HepG2 (cell line): Measurements from ENCODE around the gene NFKB1. TPM values are rescaled to one million over a fixed set of nuclear protein-coding genes. Genes with fewer than 3 reads are reported as not detected.

ENCODE experiments used
- GFI1 ChIP-seq: sonication (generic); formaldehyde crosslinking; IDR thresholded peaks from 2 replicates; pipeline ENCODE4 v1.5.0; 2020; ENCODE audit warnings: missing genetic modification reagents, mild to moderate bottlenecking, borderline replicate concordance
- ISX ChIP-seq: sonication (generic); formaldehyde crosslinking; conservative IDR thresholded peaks from 2 replicates; pipeline ENCODE4 v1.5.0; 2020; ENCODE audit warnings: missing genetic modification reagents
- KMT2A ChIP-seq: sonication (generic); formaldehyde crosslinking; IDR thresholded peaks from 2 replicates; pipeline ENCODE4 v1.4.0; 2020; ENCODE audit warnings: missing genetic modification reagents
- MED13 ChIP-seq: sonication (generic); formaldehyde crosslinking; IDR thresholded peaks from 2 replicates; pipeline ENCODE4 v1.5.0; 2020; ENCODE audit warnings: missing genetic modification reagents
- RFX3 ChIP-seq: IDR thresholded peaks from 2 replicates; pipeline ENCODE4 v1.6.1; 2016; ENCODE audit warnings: missing biosample characterization, missing genetic modification reagents
- SATB2 ChIP-seq: sonication (generic); formaldehyde crosslinking; IDR thresholded peaks from 2 replicates; pipeline ENCODE4 v1.5.0; 2020; ENCODE audit warnings: missing genetic modification reagents
- SMARCE1 ChIP-seq: fragments of 450-650 bp; IDR thresholded peaks from 2 replicates; pipeline ENCODE4 v1.6.1; 2017; ENCODE audit warnings: borderline replicate concordance
- SRSF1 ChIP-seq: fragments of 200-400 bp; formaldehyde crosslinking; optimal IDR thresholded peaks from 2 replicates; pipeline ENCODE3; 2017; ENCODE audit warnings: mild to moderate bottlenecking, low read depth, low read length, moderate library complexity
- U2AF1 ChIP-seq: fragments of 200-400 bp; formaldehyde crosslinking; optimal IDR thresholded peaks from 2 replicates; pipeline ENCODE3; 2017; ENCODE audit warnings: mild to moderate bottlenecking, low read depth, low read length
- ZC3H4 ChIP-seq: sonication (generic); formaldehyde crosslinking; IDR thresholded peaks from 2 replicates; pipeline ENCODE4 v1.4.0; 2020; ENCODE audit warnings: missing genetic modification reagents, borderline replicate concordance
- ZNF329 ChIP-seq: sonication (generic); formaldehyde crosslinking; IDR thresholded peaks from 2 replicates; pipeline ENCODE4 v1.9.0; 2021; ENCODE audit warnings: low read depth, mild to moderate bottlenecking, missing genetic modification reagents
- ZNF547 ChIP-seq: sonication (generic); formaldehyde crosslinking; IDR thresholded peaks from 2 replicates; pipeline ENCODE4 v1.5.1; 2020; ENCODE audit warnings: mild to moderate bottlenecking, missing genetic modification reagents
- ZNF891 ChIP-seq: sonication (generic); formaldehyde crosslinking; IDR thresholded peaks from 2 replicates; pipeline ENCODE4 v1.5.0; 2020; ENCODE audit warnings: mild to moderate bottlenecking, missing genetic modification reagents
- polyA plus RNA-seq, 8 experiments: library from polyadenylated mRNA; depleted of rRNA in 3 of 8; stranded (reverse) in 7 of 8; unstranded in 1 of 8; fragments of >200 nt; fragmentation: Illumina TruSeq in 4 of 8; extraction: Trizol in 4 of 8; gene quantifications; 2 replicates each; pipeline versions ENCODE4 v1.2.1 to v1.2.3, GENCODE V29; 2011 to 2016; ENCODE audit warnings: low read depth in 4 of 8, missing spikeins in 1 of 8, mixed read lengths in 1 of 8; ENCODE audit not compliant: insufficient read depth in 1 of 8
- total RNA-seq, 5 experiments: library from RNA; depleted of rRNA; stranded (reverse); fragments of >200 nt; fragmentation: Illumina TruSeq; extraction: Trizol; gene quantifications; 2 replicates each; pipeline ENCODE4 v1.2.3, GENCODE V29; 2016; ENCODE audit warnings: low read depth in 1 of 5
- TF ChIP-seq, protein P1 (sequence below): sonication (generic); formaldehyde crosslinking; IDR thresholded peaks from 2 replicates; pipeline ENCODE4 v1.4.0; 2020; ENCODE audit warnings: missing genetic modification reagents
- TF ChIP-seq, protein P2 (sequence below): sonication (generic); formaldehyde crosslinking; IDR thresholded peaks from one replicate; pipeline ENCODE4 v1.5.1; 2020; ENCODE audit warnings: mild to moderate bottlenecking, missing genetic modification reagents; ENCODE audit errors: not compliant biosample characterization

NFKB1 gene
- total and polyA plus RNA-seq, 2 of the 13 experiments (the other 11 are each of a cell fraction or from before 2014, with no cell fraction given): 15.4 to 31.6 TPM

DNA sequence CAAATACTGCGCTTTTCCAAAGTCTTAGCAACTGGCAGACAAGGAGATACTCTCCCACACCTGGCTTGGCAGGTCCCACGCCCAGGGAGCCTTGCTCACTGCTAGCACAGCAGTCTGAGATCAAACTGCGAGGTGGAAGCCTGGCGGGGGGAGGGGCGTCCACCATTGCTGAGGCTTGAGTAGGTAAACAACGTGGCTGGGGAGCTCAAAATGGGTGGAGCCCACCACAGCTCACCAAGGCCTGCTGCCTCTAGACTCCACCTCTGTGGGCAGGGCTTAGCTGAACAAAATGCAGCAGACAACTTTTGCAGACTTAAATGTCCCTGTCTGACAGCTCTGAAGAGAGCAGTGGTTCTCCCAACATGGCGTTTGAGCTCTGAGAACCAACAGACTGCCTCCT lies 23.0 kb upstream of the NFKB1 start (continued):
- TF ChIP-seq ISX (CRISPR knock-in tag) (no peak), SATB2 (CRISPR knock-in tag) (peak; percentile 40; the same call in 1 of the 2 replicates), ZNF891 (CRISPR knock-in tag) (no peak), SMARCE1 (no peak), GFI1 (no peak), KMT2A (CRISPR knock-in tag) (no peak), ZC3H4 (CRISPR knock-in tag) (no peak), ZNF547 (CRISPR knock-in tag) (no peak), U2AF1 (no peak), RFX3 (CRISPR knock-in tag) (no peak), MED13 (CRISPR knock-in tag) (no peak), SRSF1 (no peak), ZNF329 (CRISPR knock-in tag) (no peak)
- TF ChIP-seq, protein P1, sequence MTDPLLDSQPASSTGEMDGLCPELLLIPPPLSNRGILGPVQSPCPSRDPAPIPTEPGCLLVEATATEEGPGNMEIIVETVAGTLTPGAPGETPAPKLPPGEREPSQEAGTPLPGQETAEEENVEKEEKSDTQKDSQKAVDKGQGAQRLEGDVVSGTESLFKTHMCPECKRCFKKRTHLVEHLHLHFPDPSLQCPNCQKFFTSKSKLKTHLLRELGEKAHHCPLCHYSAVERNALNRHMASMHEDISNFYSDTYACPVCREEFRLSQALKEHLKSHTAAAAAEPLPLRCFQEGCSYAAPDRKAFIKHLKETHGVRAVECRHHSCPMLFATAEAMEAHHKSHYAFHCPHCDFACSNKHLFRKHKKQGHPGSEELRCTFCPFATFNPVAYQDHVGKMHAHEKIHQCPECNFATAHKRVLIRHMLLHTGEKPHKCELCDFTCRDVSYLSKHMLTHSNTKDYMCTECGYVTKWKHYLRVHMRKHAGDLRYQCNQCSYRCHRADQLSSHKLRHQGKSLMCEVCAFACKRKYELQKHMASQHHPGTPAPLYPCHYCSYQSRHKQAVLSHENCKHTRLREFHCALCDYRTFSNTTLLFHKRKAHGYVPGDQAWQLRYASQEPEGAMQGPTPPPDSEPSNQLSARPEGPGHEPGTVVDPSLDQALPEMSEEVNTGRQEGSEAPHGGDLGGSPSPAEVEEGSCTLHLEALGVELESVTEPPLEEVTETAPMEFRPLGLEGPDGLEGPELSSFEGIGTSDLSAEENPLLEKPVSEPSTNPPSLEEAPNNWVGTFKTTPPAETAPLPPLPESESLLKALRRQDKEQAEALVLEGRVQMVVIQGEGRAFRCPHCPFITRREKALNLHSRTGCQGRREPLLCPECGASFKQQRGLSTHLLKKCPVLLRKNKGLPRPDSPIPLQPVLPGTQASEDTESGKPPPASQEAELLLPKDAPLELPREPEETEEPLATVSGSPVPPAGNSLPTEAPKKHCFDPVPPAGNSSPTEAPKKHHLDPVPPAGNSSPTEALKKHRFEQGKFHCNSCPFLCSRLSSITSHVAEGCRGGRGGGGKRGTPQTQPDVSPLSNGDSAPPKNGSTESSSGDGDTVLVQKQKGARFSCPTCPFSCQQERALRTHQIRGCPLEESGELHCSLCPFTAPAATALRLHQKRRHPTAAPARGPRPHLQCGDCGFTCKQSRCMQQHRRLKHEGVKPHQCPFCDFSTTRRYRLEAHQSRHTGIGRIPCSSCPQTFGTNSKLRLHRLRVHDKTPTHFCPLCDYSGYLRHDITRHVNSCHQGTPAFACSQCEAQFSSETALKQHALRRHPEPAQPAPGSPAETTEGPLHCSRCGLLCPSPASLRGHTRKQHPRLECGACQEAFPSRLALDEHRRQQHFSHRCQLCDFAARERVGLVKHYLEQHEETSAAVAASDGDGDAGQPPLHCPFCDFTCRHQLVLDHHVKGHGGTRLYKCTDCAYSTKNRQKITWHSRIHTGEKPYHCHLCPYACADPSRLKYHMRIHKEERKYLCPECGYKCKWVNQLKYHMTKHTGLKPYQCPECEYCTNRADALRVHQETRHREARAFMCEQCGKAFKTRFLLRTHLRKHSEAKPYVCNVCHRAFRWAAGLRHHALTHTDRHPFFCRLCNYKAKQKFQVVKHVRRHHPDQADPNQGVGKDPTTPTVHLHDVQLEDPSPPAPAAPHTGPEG (CRISPR knock-in tag): 0 out of 2 replicates have a peak, but pooled peaks have one; percentile 37
- TF ChIP-seq, protein P2, sequence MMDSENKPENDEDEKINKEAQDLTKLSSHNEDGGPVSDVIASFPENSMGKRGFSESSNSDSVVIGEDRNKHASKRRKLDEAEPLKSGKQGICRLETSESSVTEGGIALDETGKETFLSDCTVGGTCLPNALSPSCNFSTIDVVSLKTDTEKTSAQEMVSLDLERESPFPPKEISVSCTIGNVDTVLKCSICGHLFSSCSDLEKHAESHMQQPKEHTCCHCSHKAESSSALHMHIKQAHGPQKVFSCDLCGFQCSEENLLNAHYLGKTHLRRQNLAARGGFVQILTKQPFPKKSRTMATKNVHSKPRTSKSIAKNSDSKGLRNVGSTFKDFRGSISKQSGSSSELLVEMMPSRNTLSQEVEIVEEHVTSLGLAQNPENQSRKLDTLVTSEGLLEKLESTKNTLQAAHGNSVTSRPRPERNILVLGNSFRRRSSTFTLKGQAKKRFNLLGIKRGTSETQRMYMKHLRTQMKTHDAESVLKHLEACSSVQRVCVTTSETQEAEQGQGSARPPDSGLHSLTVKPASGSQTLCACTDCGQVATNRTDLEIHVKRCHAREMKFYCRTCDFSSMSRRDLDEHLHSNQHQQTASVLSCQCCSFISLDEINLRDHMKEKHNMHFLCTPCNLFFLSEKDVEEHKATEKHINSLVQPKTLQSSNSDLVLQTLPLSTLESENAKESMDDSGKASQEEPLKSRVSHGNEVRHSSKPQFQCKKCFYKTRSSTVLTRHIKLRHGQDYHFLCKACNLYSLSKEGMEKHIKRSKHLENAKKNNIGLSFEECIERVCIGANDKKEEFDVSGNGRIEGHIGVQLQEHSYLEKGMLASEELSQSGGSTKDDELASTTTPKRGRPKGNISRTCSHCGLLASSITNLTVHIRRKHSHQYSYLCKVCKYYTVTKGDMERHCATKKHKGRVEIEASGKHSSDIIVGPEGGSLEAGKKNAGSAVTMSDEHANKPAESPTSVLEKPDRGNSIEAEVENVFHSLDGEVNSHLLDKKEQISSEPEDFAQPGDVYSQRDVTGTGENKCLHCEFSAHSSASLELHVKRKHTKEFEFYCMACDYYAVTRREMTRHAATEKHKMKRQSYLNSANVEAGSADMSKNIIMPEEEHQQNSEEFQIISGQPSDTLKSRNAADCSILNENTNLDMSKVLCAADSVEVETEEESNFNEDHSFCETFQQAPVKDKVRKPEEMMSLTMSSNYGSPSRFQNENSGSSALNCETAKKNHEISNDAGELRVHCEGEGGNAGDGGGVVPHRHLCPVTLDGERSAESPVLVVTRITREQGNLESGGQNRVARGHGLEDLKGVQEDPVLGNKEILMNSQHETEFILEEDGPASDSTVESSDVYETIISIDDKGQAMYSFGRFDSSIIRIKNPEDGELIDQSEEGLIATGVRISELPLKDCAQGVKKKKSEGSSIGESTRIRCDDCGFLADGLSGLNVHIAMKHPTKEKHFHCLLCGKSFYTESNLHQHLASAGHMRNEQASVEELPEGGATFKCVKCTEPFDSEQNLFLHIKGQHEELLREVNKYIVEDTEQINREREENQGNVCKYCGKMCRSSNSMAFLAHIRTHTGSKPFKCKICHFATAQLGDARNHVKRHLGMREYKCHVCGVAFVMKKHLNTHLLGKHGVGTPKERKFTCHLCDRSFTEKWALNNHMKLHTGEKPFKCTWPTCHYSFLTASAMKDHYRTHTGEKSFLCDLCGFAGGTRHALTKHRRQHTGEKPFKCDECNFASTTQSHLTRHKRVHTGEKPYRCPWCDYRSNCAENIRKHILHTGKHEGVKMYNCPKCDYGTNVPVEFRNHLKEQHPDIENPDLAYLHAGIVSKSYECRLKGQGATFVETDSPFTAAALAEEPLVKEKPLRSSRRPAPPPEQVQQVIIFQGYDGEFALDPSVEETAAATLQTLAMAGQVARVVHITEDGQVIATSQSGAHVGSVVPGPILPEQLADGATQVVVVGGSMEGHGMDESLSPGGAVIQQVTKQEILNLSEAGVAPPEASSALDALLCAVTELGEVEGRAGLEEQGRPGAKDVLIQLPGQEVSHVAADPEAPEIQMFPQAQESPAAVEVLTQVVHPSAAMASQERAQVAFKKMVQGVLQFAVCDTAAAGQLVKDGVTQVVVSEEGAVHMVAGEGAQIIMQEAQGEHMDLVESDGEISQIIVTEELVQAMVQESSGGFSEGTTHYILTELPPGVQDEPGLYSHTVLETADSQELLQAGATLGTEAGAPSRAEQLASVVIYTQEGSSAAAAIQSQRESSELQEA (CRISPR knock-in tag): no peak
